Activated T-cell treated with anti-CD3 and anti-CD28 coated beads for 4 hours (primary cell): ENCODE measurements around the gene HOXB13.

Source experiments
- DNase-seq: peaks from one replicate; pipeline ENCODE4 v3.0.0-alpha.2; 2020

Gene HOXB13

DNA sequence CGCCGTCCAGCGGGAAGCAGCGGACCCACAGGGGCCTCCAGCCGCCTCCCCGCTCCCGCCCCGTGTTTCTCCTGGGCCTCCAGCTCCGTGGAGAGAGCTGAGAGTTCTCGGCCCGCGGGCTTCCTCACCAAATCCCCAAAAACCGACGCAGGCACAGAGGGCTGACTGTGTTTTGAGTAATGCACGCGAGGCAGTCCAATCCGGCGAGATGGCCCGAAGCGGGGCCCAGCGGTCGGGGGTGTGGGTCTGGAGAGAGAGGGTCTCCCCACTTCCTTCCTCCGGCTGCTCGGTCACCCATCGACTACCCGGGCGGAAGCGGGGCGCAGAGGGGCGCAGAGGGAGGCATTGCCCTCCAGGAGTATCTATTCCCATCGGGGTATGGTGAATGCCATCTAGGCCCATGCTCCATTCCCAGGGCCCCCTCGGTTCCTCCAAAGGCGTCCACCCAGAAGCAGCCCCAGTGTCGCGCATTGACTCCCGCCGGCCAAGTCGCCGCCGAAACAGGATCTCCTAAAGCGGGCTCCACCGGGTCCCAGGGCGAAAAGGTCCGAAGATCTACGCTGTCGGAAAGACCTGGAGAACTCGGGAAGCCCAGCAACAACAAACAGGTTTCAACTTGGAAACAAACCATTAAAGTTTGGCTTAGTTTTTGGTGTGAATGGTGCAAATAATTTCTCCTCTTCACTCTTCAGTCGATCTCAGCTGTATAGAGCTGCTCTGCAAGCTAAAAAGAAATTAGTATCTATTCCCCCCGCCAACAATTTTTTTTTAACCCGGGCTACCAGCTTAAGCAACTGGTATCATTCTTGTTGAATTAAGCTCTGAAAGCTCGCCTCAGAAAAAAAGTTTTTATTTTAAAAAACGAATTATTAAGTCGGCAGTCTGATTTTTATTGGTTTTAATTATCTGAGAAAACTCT, 19.2 kb upstream of the HOXB13 start:
- DNase-seq, result no peak

- DNase-seq, result no peak
Observed at GRCh38 chr17:48746916-48747444, 18.4 kb upstream of the HOXB13 start.

GRCh38 chr17:48745381-48746275, 17.1 kb upstream of the HOXB13 start:
- no peak for DNase-seq

- no peak for DNase-seq
Observed at GRCh38 chr17:48740537-48740936, 12.0 kb upstream of the HOXB13 start.

GRCh38 chr17:48738803-48739526, 10.4 kb upstream of the HOXB13 start:
- DNase-seq, result no peak

DNA sequence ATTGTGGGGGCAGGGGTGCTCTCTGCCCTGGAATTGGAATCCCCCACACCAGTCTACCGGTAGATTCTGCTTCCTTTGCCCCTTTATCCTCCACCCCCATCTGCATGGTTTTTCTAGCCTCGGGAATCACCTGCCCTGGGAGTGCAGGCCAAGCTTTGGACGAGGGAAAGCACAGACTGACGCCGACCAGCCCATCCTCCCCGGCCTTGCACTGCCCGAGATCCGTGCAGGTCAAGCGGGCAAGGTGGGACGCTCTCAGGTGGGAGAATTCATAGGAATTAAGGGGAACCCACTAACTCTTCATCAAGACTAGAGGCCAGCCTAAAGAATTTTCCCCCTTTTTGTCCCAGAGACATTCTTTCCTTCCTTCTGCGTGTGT, 9.9 kb upstream of the HOXB13 start:
- DNase-seq, result no peak

- DNase-seq, result no peak
Observed at GRCh38 chr17:48737330-48738043, 8.9 kb upstream of the HOXB13 start.

DNA sequence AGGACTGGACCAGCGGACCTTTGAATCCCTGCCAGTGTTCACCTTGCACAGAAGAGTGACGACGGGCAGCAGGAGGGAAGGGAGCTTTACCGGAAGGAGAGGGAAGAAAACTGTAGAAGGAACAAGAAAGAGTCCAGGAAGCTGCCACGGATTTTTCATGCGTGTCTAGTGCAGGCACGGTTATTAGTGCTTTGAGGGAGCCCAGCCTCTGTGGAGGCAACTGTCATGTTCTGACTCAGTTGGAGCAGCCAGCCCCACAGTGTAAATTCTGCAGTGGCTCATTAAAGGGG, 6.5 kb upstream of the HOXB13 start:
- no peak for DNase-seq

- no peak for DNase-seq
Observed at GRCh38 chr17:48734333-48735061, 5.9 kb upstream of the HOXB13 start.

GRCh38 chr17:48733632-48734328, 5.2 kb upstream of the HOXB13 start:
- no peak for DNase-seq

DNA sequence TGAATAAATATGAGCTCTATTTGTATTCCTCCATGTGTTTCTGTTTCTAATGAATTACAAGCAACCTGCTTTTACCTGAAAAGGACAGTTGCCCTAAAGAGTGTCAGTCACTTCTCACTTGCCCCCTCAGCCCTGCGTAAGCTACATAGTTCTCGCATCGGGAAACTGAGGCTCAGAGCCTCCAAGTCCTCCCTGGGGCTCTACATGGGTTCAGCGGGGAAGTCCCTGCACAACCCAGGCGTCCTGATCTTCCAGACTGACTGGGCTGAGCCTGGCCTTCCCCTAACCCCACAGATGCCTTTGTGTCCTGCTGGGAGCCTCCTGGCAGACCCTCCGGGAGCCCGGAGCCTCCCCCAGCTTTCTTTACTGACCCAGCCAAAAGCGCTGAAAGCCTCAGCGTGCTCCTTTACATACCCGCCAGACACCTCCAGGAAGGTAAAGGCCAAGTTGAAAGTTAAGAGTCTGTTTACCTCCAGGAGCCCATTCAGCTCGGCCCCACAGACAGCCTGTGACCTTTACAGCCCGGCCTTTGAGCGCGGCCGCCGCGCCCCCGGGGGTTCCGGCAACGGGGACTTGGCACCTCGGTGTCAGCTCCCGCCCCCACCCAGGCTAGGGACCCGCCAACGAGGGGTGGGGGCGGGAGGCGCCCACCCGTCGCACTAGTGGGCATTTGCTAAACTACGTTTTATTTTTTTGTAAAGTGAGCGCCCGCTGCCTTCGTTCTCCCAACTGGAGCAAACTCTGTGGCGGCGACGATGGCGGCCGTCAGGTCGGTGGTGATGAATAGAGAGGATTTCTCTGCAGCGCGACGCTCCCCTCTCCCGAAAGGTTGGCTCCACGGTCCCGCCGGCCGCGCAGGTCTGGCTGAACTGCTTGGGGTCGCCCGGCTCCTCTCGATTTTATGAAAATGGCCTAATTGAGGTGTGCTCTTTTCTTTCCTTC, 4.4 kb upstream of the HOXB13 start:
- DNase-seq, result no peak

GRCh38 chr17:48731355-48731754, 2.8 kb upstream of the HOXB13 start:
- DNase-seq, result no peak

- no peak for DNase-seq
Observed at GRCh38 chr17:48730240-48730550, 1.6 kb upstream of the HOXB13 start.

DNA sequence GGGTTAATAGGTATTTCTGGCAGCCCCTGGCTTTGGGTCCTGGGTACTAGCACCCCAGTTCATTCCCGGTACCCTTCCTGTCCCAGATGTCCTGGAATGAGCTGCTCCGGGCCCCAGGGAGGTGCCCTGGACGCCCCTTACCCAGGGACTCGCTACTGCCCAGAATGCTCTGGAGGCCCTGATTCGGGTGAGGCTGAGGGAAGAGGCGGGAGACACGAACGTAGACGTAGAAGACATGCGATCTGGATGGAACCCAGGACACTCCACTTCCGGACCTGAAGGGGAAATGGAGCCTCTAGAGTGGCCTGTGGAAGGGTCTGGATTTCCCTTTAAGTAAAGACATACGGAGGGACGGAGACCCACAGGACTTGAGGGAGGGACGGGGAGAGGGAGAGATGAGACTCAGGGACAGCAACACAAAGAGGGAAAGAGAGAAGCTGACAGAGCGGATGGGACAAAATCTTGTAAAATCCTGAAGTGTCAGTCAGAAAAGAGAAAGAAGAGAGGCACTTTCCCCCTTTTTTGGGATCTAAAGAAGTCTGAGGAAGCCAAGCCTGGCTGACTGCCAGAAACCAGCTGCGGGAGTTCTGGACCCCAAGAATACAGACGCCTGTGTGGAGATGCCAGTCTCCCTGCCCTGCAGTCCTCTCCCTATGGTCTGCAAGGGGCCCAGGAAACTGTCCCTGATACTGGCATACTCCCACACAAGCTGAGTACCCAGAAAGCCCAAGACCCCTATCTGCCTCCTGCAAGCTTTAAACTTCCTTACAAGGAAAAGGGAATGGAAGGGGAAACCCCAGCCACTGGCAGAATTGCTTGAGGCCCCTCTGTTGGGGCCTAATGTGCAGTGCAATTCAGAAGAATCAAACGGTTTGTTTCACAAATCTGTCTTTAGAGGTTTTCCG, 1.0 kb upstream of the HOXB13 start:
- no peak for DNase-seq

DNA sequence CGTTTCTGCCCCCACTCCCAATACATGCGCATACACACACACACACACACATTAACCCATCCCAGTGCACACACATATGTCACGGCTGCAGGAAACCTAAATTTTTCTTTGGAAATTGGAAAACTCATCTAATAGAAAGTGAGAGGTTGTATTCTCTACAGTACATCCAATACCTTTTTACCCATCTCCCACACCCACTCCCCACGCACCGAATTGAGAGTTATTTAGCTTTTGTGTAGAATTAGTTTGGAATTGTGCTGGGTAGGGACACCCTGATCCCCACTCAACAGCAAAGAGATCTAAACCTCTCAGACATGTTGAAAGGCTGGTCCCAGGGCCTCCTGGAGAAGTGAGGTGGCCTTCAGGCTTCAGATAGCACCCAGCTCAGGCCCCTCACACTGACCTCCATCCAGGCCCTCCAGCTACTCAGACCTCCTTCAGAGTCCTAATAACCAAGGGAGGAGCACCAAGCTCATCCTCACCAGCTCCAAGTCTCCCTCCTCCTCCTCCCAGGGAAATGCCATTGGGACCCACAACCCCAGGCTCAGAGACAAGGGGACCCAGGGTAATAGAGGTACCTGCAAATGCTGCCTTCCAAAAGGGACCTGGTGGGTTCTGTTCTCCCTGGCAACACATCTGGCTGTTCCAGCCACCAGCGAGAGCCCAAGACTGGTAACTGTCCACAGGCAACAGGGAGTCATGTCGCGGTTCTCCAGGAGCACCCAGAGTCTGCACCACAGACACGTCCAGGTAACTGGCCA, 955 bp downstream of the HOXB13 start:
- DNase-seq, result no peak

- no peak for DNase-seq
Observed at GRCh38 chr17:48726916-48727286, 1.6 kb downstream of the HOXB13 start.

DNA sequence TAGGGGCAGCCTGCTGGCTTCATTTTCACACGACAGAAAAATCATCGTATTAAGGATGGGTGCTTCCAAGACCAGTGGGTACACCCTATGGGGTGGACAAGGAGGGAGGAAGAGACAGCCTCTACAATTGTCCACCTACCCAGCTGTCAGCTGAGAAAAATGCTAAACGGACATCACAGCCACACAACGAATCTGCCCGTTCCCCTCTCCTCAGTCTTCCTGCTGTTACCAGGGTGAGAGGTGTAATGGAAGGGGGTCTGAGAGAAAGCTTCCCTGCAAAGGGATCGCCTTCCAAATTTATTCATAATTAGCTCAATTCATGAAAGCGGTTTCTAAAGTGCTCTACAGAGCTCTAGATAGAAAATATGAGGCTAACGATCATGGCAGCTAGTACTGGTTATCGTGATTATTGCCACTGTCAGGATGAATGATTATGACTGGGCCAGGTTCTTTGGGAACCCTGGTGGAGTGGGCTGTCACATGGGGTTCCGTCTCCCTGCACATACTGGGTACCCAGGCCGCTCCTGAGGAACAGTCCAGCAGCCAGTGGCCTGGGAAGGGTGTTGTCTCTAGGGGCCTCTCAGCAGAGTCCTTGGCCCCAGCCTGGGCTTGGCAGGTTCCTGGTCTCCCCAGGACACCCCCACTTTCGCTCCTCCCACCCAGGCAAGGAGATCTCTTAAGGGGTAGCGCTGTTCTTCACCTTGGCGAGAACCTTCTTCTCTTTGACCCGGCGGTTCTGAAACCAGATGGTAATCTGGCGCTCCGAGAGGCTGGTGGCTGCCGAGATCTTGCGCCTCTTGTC, 2.2 kb downstream of the HOXB13 start:
- DNase-seq, result no peak
